SK-MEL-5 (cell line): Measurements from ENCODE around the gene FAM20C. TPM values are rescaled to one million over a fixed set of nuclear protein-coding genes. Genes with fewer than 3 reads are reported as not detected.
"Not testable (repeated sequence)": the region's sequence is repeated elsewhere in the genome, so short reads cannot be mapped to it uniquely, and the experiment has no call there.

Experiments used
- DNase-seq: peaks from one replicate; pipeline ENCODE4 v3.0.0-alpha.2; 2016; ENCODE audit warnings: low read depth, low spot score
- in situ Hi-C: cut with HindIII; loops from 2 replicates; pipeline ENCODE4 v1.10.0; 2016; ENCODE audit warnings: low sequenced_read_pairs, high pct_unique_total_duplicates, low pct_unique_long_range_greater_than_20kb
- total RNA-seq: library from RNA; depleted of rRNA; stranded (reverse); fragments of >200 nt; shearing (Covaris generic); gene quantifications from 2 replicates; pipeline ENCODE4 v1.2.3, GENCODE V29; 2014

Gene FAM20C
- total RNA-seq, 1 experiment from 2014 or later = not detected

DNA sequence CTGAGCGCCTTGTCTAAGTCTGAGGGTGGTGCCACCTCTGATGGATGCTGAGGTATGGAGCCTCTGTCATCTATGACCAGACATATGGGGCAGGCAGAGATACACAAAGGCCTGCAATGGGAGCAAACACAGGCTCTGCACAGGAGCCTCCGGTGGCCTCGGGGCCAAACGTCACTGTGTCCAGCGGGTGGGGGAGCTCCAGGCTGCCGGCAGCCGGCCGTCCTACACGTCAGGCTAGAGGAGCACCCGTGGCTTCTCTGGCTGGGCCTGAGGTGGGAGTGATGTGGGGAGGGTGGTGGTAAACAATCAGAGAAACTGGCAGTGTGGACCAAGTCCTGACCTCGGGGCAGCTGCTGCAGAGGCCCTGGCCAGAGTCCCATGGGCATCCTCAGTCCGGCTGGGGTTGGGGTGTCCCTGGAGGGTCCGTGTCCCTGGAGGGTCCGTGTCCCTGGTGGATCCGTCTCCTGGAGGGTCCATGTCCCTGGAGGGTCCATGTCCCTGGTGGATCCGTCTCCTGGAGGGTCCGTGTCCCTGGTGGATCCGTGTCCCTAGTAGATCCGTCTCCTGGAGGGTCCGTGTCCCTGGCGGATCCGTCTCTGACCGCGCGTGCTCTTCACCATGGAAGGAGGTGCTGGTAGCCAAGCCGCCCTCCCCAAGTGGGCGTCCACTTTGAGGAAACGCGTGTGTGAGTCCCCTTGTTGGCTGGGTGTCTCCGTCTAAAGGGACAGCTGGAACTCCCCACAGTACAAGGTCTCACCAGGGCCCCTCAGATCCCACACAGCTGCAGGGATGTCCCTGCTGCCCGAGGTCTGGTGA lies 24.2 kb upstream of the FAM20C start:
- no peak for DNase-seq
- in situ Hi-C loops = no loop called here

DNA sequence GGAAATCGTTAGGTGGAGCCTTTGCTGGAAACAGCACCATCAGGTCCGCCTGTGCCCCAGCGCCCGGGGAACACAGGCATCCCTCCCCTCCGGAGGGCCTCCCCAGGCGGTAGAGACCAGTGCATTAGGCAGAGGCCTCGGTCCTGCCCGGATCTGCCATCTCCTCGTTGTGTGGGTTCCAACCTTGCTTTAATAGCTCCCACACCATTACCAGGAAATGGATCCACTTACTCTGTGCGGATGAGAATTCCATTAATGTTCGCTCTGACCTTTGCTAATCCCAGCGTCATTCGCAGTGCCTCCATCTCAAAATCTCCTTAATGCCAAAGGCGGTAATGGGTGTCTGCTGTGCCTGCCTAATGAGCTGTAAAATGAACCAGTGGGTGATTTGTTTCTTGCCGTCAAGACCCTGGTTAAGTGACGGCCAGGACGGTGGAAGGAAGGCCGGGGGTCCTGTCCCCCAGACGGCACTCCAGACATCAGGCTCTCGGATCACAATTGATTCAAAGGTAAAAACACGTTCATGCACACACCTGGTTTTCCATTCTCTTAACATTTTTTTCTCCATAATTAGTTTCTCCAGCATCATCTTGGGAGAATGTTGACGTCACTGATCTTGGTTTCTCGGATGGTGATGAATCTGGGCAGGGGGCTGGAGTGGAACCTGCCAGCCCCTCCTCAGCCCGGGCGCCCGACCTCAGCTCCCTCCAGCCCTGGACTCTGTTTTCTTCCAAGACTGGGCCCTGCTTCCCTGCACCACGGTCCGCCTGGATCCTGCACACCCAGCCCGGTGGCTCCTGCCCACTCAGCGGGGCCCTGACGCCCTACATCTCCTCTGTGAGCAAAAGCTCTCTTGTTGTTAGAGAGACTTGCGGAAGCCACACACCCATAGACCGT lies 22.8 kb upstream of the FAM20C start:
- no peak for DNase-seq
- in situ Hi-C loops = no loop called here

- no peak for DNase-seq
- in situ Hi-C loops = no loop called here
Measured at GRCh38 chr7:170551-171363, 21.6 kb upstream of the FAM20C start.

DNA sequence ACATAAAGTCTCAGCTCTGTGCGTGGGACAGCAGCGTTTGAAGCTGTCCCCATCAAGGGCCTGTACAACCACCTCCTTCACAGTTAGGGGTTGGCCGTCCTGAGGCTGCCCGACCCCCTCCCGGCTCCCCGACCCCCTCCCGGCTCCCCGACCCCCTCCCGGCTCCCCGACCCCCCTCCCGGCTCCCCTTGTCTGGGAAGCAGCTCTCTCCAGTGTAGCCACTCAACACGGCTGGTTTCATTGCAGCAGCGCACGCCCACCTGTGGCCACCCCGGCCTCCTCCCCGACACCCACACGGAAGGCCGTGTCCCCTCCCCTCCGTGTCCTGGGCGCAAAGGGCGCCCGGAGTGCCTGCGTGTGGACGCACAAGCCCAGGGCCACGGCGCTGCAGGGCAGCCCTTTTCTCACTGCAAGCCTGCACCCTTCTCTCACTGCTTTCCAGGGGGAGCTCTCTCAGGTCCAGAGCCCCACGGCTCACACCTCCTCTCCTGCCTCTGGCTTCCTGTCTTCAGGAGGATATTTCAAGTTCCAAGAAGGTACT lies 20.9 kb upstream of the FAM20C start:
- DNase-seq = no peak
- in situ Hi-C loops = no loop called here

- no peak for DNase-seq
- in situ Hi-C loops = no loop called here
Measured at GRCh38 chr7:171912-172515, 20.4 kb upstream of the FAM20C start.

GRCh38 chr7:173209-173918 lies 19.0 kb upstream of the FAM20C start:
- DNase-seq = no peak
- in situ Hi-C loops = no loop called here

GRCh38 chr7:174716-175115 lies 17.7 kb upstream of the FAM20C start:
- no peak for DNase-seq
- in situ Hi-C loops = no loop called here

GRCh38 chr7:175955-176354 lies 16.4 kb upstream of the FAM20C start:
- no peak for DNase-seq
- in situ Hi-C loops = no loop called here

DNA sequence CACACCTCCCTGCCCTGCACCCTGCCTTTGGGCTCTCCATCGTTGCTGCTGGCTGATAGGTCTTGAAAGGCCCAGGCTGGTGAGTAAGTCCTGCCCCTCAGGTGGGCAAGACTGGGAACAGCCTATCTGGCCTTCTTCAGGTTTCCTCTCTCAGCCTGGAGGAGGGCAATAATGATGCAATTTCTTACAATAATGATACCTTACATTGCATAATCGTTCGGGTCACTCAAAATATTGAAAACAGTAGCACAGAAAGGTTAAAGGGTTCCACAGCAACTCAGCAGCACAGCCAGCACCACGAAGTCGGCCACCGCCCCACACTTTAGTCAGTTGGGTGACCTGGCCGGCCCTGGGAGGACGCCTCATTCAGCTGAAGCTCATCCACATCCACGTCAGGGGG lies 16.0 kb upstream of the FAM20C start:
- in situ Hi-C loops = no loop called here
- DNase-seq = no peak

DNA sequence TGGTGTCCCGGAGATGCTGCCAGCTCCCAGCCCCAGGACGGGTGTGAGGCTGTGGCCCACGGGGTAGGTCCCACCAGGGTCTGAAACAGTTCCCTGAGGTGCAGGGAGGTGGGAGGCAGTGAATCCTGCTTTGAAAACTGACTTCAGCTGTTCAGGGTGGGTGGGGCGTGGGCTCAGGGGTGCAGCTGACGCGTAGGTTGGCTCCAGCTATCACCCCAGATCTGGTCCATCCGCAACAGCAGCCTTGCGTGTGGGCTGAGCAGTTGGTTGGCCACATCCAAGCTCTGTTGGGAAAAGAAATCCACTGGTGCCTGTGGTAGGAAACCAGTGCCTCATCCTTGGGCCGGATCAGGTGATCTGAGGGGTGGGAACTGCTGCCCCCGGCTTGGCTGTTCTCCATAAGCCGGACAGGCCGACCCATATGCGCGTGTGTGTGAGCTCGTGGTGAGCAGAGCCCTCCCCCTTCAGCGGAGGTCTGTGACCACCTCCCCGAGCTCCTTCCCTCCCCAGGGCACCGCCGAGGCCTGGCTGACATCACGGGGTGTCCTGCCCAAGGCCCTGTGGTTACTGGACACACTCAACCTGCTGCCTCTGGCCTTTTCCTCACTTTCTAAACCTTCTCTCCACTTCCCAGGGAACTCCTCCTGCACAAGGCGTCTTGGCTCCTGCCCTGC lies 15.4 kb upstream of the FAM20C start:
- in situ Hi-C loops = no loop called here

DNA sequence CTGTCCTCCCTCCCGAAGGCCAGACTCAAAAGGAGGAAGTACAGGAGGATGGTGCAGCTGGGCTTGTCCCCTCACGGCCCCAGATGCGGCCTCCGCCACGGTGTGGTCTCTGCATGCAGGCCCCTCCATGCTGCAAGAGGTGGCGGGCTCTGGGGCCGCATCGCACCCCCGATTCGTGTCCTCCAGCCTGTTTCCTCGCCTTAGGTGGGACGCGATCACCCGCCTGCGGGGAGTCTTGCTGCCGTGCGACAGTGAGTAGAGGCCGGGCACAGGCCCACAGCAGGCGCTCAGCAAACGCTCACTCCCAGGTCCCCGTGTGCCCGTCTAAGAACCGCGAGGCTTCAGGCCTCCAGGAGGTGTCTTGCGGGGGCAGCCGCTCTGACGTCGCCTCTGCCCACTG lies 13.9 kb upstream of the FAM20C start:
- no peak for DNase-seq
- in situ Hi-C loops = no loop called here

More for the DNA sequence above, 15.4 kb upstream of the FAM20C start:
- DNase-seq = no peak

DNA sequence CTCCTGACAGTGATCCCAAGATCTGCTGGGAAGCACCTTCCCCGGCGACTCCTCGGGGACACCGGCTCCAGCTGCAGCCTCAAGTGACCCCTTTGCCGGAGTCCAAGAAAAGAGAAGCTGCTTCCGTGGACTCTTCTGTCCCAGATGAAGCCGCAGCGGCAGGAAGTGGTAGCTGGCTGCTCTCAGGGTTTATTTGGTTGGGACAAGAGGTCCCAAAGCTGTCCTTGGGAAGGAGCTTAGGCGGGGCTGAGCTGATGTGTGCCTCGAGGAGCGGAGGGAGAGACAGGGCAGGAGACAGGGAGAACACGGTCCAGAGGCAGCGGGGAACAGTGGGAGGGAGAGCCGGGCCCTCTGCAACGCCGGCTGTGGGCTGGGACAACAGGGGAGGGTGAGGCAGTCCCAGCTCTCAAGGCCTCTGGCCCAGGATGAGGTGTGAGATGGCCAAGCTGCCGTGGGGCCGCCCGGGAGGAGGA lies 13.1 kb upstream of the FAM20C start:
- in situ Hi-C loops = no loop called here
- DNase-seq = no peak

DNA sequence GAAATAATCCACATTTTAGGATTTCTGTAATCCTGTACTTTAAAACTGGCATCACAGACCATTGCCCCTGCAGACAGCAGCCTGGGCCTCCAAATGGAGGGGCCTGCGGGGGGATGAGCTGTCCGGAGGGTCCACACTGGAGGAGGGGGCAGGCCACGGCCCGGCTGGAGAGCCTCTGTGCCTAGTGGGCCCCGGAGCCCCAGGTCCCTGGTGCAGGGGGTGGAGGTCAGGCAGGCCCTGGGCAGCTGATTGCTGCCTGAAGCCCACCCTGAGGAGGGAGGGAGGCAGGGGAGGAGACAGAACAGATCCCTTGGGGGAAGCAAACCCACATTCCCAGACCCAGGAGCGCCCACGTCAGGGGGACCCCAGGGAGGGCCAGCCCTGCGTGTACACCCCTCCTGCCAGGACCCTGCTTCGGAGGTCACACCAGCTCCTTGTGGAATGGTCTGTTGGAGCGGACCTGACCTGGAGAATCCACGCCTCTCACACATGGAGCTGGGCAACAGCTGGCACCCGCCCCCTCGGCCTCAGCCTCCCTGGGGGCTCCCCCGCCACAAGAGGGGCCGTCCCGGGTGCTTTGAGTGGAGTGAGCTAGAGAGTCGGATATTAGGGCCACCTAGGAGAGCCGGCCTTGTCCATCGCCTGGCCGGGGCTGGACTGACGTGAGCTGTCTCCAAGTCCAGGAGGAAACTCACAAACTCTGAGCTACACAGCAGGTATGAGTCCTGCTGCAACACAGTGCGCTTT lies 12.2 kb upstream of the FAM20C start:
- DNase-seq = no peak
- in situ Hi-C loops = no loop called here

DNA sequence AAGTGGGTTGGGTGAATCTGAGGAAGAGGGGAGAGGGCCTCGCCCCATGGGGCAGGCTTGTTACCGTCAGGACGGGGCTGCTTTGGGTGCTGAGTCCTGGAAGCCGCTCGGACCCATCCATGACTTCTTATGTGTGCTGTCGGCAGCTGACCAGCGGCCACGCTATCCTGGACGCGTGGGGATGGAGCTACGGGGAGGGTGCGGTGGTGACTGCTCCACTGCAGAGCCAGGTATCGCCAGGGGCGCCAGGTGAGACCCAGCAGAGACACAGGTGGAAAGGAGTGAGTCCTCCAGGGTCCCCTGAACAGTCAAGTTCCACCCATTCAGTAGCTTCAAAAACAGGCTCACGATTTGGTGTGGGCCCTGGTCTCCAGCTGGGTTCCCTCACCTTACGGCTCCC lies 10.6 kb upstream of the FAM20C start:
- no peak for DNase-seq
- in situ Hi-C loops = no loop called here

DNA sequence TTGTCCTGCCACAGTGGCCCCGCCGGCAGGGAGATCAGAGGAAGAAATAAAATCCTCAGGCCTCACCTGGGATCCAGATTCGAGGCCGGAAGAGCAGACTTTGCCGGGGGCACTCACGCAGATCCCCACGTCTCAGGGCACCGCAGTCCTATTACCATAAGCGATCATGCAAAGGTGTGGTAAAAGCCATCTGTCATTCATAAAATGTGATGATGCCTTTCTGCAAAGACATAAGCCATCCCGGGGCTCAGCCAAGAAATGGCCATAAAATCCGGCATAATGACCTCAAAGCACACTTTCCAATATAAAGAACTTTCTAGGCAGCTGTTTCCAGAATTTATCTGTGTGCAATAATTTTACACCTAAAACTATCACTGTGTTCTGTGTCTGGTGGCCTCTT lies 9.9 kb upstream of the FAM20C start:
- in situ Hi-C loops, DNase-seq: not testable (repeated sequence)
